DND-41 (cell line): ENCODE measurements around the gene ARMC7.

Source experiments
- ATAC-seq: fragments of 200-7000 bp; cut with Tn5 transposase; 3 replicates; pipeline ENCODE4 v1.9.1; 2021; ENCODE audit warnings: low read depth; ENCODE audit not compliant: insufficient read depth
- DNase-seq: peaks from one replicate; pipeline ENCODE4 v3.0.0-alpha.2; 2020
- H2AFZ ChIP-seq: 2 replicates; pipeline ENCODE4 v1.6.0; 2012; ENCODE audit warnings: low read depth, low read length
- H3K27ac ChIP-seq: 2 replicates; pipeline ENCODE4 v1.5.1; 2012; ENCODE audit warnings: low read length, inconsistent platforms
- H3K27me3 ChIP-seq: fragments of 200-600 bp; sonication (generic); 2 replicates; pipeline ENCODE4 v1.6.0; 2012; ENCODE audit warnings: low read length, mild to moderate bottlenecking, inconsistent platforms; ENCODE audit not compliant: insufficient read depth, poor library complexity
- H3K36me3 ChIP-seq: 2 replicates; pipeline ENCODE4 v1.5.1; 2012; ENCODE audit warnings: low read length, inconsistent platforms; ENCODE audit not compliant: insufficient read depth
- H3K4me1 ChIP-seq: 2 replicates; pipeline ENCODE4 v1.5.1; 2012; ENCODE audit warnings: mild to moderate bottlenecking, low read length; ENCODE audit not compliant: insufficient read depth
- H3K4me2 ChIP-seq: 2 replicates; pipeline ENCODE4 v1.6.0; 2012; ENCODE audit warnings: mild to moderate bottlenecking, moderate library complexity, low read length, inconsistent platforms; ENCODE audit not compliant: insufficient read depth
- H3K4me3 ChIP-seq, 2 experiments: fragments of 200-600 bp in 1 of 2; shearing (Covaris generic) in 1 of 2; 2 replicates each; pipeline ENCODE4 v1.5.1; 2012 to 2016; ENCODE audit warnings: inconsistent platforms in 2 of 2, low read length in 2 of 2, mild to moderate bottlenecking in 2 of 2, low read depth in 1 of 2, moderate library complexity in 1 of 2
- H3K79me2 ChIP-seq: 2 replicates; pipeline ENCODE4 v1.6.0; 2012; ENCODE audit warnings: low read length, inconsistent platforms; ENCODE audit not compliant: insufficient read depth
- H3K9ac ChIP-seq: 2 replicates; pipeline ENCODE4 v1.6.0; 2012; ENCODE audit warnings: low read depth, mild to moderate bottlenecking, inconsistent platforms, low read length, moderate library complexity
- H3K9me3 ChIP-seq: 2 replicates; pipeline ENCODE4 v1.5.1; 2012; ENCODE audit warnings: low read length, moderate library complexity, mild to moderate bottlenecking, inconsistent platforms; ENCODE audit not compliant: insufficient read depth, severe bottlenecking
- H4K20me1 ChIP-seq: 2 replicates; pipeline ENCODE4 v1.6.0; 2012; ENCODE audit warnings: low read length; ENCODE audit not compliant: insufficient read depth
- EZH2 ChIP-seq: IDR thresholded peaks from 3 replicates; pipeline ENCODE4 v1.6.1; 2012; ENCODE audit warnings: borderline replicate concordance, low read depth, mild to moderate bottlenecking, moderate library complexity, low read length, inconsistent platforms; ENCODE audit not compliant: severe bottlenecking
- TF ChIP-seq, protein P1 (sequence below): IDR thresholded peaks from 2 replicates; pipeline ENCODE4 v1.5.1; 2012; ENCODE audit warnings: borderline replicate concordance, low read length, moderate library complexity, mild to moderate bottlenecking; ENCODE audit not compliant: poor library complexity, severe bottlenecking; ENCODE audit errors: extremely low read depth

The ARMC7 gene

DNA sequence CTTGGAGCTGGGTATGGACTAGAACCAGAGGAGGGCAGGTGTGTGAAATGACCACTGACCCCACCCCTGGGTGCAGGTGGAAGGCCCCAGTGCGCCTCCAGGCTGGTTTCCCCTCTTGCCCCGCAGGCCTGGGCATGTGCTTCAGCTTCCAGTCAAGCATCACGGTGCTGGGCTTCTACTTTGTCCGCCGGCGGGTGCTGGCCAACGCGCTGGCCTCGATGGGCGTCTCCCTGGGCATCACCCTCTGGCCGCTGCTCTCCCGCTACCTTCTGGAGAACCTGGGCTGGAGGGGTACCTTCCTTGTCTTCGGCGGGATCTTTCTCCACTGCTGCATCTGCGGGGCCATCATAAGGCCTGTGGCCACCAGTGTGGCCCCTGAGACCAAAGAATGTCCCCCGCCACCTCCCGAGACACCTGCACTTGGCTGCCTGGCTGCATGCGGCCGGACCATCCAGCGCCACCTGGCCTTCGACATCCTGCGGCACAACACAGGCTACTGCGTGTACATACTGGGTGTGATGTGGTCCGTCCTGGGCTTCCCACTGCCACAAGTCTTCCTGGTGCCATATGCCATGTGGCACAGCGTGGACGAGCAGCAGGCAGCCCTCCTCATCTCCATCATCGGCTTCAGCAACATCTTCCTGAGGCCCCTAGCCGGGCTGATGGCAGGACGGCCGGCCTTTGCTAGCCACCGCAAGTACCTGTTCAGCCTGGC is 9.7 kb upstream of the ARMC7 start:
- DNase-seq = no peak
- Histone ChIP-seq H3K4me2 (no peak overlapping the region), H3K79me2 (no peaks in the 10 kb centered on the region), H3K27me3 (no peaks in the 10 kb centered on the region), H3K27ac (no peak overlapping the region), H3K36me3 (peaks cover 6% of the 10 kb centered on the region; the same call in 1 of the 2 replicates), H3K4me3 (no peak overlapping the region), H3K9me3 (no peaks in the 10 kb centered on the region), H3K9ac (no peak overlapping the region), H2AFZ (no peak overlapping the region), H3K4me1 (no peaks in the 10 kb centered on the region), H4K20me1 (no peaks in the 10 kb centered on the region)
- no peak for ATAC-seq
- TF ChIP-seq EZH2 = no peak
- TF ChIP-seq, protein P1, sequence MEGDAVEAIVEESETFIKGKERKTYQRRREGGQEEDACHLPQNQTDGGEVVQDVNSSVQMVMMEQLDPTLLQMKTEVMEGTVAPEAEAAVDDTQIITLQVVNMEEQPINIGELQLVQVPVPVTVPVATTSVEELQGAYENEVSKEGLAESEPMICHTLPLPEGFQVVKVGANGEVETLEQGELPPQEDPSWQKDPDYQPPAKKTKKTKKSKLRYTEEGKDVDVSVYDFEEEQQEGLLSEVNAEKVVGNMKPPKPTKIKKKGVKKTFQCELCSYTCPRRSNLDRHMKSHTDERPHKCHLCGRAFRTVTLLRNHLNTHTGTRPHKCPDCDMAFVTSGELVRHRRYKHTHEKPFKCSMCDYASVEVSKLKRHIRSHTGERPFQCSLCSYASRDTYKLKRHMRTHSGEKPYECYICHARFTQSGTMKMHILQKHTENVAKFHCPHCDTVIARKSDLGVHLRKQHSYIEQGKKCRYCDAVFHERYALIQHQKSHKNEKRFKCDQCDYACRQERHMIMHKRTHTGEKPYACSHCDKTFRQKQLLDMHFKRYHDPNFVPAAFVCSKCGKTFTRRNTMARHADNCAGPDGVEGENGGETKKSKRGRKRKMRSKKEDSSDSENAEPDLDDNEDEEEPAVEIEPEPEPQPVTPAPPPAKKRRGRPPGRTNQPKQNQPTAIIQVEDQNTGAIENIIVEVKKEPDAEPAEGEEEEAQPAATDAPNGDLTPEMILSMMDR = no peak

DNA sequence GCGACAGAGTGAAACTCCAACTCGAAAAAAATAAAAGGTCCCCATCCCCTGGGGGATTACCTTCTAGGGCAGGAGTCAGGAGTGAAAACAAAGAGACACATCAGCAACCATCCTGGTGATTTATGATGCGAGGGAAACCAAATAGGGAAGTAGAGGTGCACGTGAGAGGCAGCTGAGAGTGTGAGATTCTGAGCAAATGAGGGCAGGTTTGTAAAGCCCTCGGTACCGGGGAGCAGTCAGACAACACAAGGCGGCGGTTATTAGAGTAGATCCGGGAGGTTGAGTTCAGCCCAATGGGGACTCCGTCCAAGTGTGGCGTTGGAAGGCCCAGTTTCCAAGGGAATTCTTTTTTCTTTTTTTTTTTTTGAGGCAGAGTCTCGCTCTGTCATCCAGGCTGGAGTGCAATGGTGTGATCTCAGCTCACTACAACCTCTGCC is 7.4 kb upstream of the ARMC7 start:
- no peak overlapping the region for H3K4me2 ChIP-seq
- H3K9ac ChIP-seq = no peak overlapping the region
- H2AFZ ChIP-seq = no peak overlapping the region
- H3K27me3 ChIP-seq = no peaks in the 10 kb centered on the region
- no peaks in the 10 kb centered on the region for H3K4me1 ChIP-seq
- no peak for DNase-seq
- H3K4me3 ChIP-seq = no peak overlapping the region
- peaks cover 6% of the 10 kb centered on the region; the same call in 1 of the 2 replicates for H3K36me3 ChIP-seq
- H3K79me2 ChIP-seq = no peaks in the 10 kb centered on the region
- ATAC-seq = no peak
- no peaks in the 10 kb centered on the region for H3K9me3 ChIP-seq
- TF ChIP-seq, protein P1 = no peak
- no peak for TF ChIP-seq EZH2
- H3K27ac ChIP-seq = no peak overlapping the region
- H4K20me1 ChIP-seq = no peaks in the 10 kb centered on the region

DNA sequence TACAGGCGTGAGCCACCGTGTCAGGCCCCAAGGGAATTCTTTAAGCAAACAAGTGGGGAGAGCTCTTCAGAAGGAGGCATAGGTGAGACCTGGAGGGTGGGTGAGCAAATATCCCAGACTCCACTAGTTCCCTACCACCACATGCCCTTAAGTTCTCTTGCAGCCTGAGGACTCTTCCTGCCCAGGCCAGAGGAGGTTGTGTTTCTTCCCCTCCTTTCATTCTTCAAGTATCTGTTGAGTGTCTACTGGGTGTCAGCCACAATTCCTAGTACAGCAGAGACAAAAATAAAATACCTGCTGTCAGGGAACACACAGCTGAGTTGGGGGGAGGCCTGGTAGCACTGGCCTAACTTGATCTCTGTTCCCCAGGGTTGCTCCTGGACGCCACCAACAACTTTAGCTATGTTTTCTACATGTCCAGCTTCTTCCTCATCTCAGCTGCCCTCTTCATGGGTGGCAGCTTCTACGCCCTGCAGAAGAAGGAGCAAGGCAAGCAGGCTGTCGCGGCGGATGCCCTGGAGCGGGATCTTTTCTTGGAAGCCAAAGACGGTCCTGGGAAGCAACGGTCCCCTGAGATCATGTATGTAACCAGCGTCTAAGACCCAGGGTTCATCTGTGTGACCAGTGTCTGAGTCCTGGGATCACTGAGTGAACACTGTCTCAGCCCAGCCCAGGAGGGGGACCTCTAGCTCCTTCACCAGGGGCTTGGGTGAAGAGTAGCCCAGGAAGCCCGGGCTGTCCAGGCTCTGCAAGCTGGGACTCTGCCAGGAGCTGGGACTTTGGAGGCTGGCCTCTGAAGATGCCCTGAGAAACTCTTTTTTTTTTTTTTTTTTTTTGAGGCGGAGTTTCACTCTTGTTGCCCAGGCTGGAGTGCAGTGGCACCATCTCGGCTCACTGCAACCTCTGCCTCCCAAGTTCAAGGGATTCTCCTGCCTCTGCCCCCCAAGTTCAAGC is 5.9 kb upstream of the ARMC7 start:
- no peak overlapping the region for H3K9ac ChIP-seq
- ATAC-seq (no peak), DNase-seq (no peak)

More for the DNA sequence above, 5.9 kb upstream of the ARMC7 start:
- H3K27me3 ChIP-seq = no peaks in the 10 kb centered on the region
- no peaks in the 10 kb centered on the region for H3K79me2 ChIP-seq
- no peak overlapping the region for H2AFZ ChIP-seq
- H3K4me2 ChIP-seq = no peak overlapping the region
- peaks cover 6% of the 10 kb centered on the region; the same call in 1 of the 2 replicates for H3K36me3 ChIP-seq
- peaks cover 5% of the 10 kb centered on the region for H3K4me1 ChIP-seq
- H3K4me3 ChIP-seq = no peak overlapping the region
- no peak overlapping the region for H3K27ac ChIP-seq
- no peaks in the 10 kb centered on the region for H4K20me1 ChIP-seq
- H3K9me3 ChIP-seq = no peaks in the 10 kb centered on the region
- TF ChIP-seq, protein P1 = no peak
- TF ChIP-seq EZH2 = no peak
